ENCODE measurements around the gene ABCA7.

Gene ABCA7

GRCh38 chr19:1009041-1009980, 30.6 kb upstream of the ABCA7 start:
- no peak for DNase-seq (ENCODE audit: low read depth)
- TF ChIP-seq CTCF (IDR thresholded peaks at IDR 0.05; ENCODE audit: insufficient read depth, low read depth, low read length, missing control alignments), result no peak
- H3K4me3 ChIP-seq (ENCODE audit: low read length), result no peak overlapping the region

- no peak for DNase-seq (ENCODE audit: low read depth)
- TF ChIP-seq CTCF (IDR thresholded peaks at IDR 0.05; ENCODE audit: insufficient read depth, low read depth, low read length, missing control alignments), result no peak
- H3K4me3 ChIP-seq (ENCODE audit: low read length), result no peak overlapping the region
These were observed 29.8 kb upstream of the ABCA7 start for GRCh38 chr19:1009981-1010538.

- DNase-seq (ENCODE audit: low read depth), result no peak
- H3K4me3 ChIP-seq (ENCODE audit: low read length), result no peak overlapping the region
- TF ChIP-seq CTCF (IDR thresholded peaks at IDR 0.05; ENCODE audit: insufficient read depth, low read depth, low read length, missing control alignments), result no peak
These were observed 29.1 kb upstream of the ABCA7 start for GRCh38 chr19:1010586-1011510.

GRCh38 chr19:1011831-1012333, 28.0 kb upstream of the ABCA7 start:
- no peak for TF ChIP-seq CTCF (IDR thresholded peaks at IDR 0.05; ENCODE audit: insufficient read depth, low read depth, low read length, missing control alignments)
- H3K4me3 ChIP-seq (ENCODE audit: low read length), result no peak overlapping the region
- no peak for DNase-seq (ENCODE audit: low read depth)

GRCh38 chr19:1012334-1012733, 27.6 kb upstream of the ABCA7 start:
- DNase-seq (ENCODE audit: low read depth), result no peak
- H3K4me3 ChIP-seq (ENCODE audit: low read length), result no peak overlapping the region
- no peak for TF ChIP-seq CTCF (IDR thresholded peaks at IDR 0.05; ENCODE audit: insufficient read depth, low read depth, low read length, missing control alignments)

GRCh38 chr19:1013218-1013617, 26.7 kb upstream of the ABCA7 start:
- no peak for DNase-seq (ENCODE audit: low read depth)
- no peak for TF ChIP-seq CTCF (IDR thresholded peaks at IDR 0.05; ENCODE audit: insufficient read depth, low read depth, low read length, missing control alignments)
- H3K4me3 ChIP-seq (ENCODE audit: low read length), result no peak overlapping the region
